ENCODE data around the gene CLIP2.

DNA sequence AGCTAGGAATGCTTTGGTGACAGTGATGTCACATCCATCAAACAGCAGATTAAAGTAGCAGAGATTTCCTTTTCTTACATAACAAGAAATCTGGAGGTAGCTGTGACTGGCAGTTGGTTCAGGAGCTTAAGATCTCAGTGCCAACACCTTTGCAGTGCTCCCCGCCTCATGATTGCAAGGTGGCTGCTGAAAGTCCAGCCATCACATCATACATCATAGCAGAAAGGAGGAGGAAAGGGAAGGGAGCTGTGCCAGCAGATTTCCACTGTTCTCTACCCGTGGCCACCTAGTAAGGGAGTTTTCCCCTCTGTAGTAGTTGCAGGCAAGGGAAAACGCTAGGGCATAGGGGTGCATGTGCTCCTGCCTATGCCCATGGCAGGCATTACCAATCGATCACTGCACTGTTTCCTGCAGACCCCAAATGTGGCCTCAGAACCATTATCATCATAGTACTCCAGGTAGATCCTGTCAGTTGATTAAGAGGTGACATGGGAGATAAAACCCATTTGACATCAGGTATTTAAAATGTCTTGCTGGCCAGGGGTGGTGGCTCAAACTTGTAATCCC, 106.6 kb downstream of the CLIP2 start:
- TF ChIP-seq POLR2A (IDR thresholded peaks at IDR 0.05; ENCODE audit: low read depth, low read length) (no peak), POLR2AphosphoS5 (IDR thresholded peaks at IDR 0.05; ENCODE audit: low read depth, low read length) (no peak), PAX5 (IDR thresholded peaks at IDR 0.05; ENCODE audit: insufficient read depth, low read length, severe bottlenecking) (no peak), TAF1 (IDR thresholded peaks at IDR 0.05; ENCODE audit: low read depth, low read length) (no peak), POU2F2 (IDR thresholded peaks at IDR 0.05; ENCODE audit: low read depth, low read length) (no peak), SPI1 (IDR thresholded peaks at IDR 0.05; ENCODE audit: low read depth, low read length) (no peak)

Measured in GM12891 (cell line).